Hematopoietic multipotent progenitor cell treated with erythropoietin and hydrocortisone succinate and interleukin-3 and kit ligand, for 4 days (in vitro differentiated cells): ENCODE data around the gene MPRIP.

Experiments
- DNase-seq: peaks from one replicate; pipeline ENCODE4 v3.0.0-alpha.2; 2015

The MPRIP gene

DNA sequence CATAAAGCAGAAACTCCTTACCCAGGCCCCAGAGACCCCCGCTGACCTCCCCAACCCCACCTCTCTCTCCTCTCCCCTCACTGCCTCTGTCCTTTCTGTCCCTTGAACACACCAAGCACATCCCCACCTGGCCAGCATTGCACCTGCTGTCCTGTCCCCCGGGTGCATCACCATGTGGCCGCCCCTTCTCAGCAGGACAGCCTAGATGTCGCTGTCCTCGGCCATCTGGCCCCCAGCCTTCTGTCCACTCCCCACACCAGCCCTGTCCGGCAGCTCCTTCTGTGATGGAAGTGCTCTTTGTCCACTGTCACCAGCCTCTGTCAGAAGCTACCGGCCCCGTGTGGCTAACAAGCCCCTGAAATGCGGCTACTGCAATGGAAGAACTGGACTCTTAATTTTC, 12.3 kb upstream of the MPRIP start:
- DNase-seq = no peak

DNA sequence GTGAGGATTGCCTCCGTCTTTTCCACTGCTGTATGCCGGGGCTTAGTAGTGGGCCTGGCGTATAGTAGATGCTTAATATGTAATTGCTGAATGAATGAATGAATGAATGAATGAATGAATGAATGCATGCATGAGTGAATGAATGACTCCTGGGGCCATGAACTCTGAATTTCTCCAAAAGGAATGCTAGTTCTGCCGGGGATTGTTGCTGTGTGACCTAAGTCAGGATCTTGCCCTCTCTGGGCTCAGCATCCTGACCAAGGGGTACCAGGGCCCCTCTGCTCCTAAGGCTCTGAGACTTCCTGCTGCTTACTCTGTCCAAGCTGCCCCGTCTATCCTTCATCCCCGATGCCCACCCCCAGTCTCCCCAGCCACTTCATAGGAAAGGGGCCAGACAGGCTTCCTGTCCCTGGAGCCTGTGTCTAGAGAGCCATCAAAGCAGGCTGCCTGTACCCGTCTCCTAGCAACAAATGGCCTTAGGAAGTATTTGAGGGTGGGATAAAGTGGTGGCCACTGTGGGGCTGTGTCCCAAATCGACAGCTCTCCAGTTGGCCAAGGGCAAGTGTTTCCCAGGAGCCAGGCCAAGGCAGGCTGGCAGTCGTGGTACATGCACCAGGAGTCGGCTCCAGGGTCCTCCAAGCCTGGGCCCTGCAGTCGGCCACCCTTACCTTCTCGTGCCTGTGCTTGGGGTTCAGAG, 11.6 kb upstream of the MPRIP start:
- DNase-seq = no peak

DNA sequence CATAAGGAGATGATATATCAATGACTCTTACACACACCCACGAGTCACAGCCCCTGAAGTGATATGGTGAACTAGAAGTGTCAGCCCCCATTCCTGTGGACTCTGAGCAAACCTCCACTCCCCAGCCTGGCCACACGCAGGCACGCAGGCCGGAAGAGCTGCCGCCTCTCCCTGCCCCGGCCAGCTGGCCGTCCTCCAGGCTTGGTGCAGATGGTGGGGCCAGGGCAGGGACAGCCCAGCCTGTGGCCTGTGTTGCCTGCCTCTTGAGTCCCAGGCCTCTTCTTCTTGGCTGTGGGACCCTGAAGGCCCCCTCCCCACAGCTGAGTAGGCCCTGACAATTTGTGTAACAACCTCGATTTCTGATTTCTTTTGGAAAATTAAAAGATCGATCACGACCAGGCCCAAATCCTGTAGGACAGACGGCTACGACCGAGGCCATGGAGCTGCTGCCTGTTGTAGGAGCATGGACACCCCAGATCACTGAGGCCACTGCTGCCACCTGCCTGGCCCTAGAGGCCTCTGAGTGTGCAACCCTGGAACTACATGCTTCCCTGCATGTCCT, 10.0 kb upstream of the MPRIP start:
- peak; percentile 41 for DNase-seq

DNA sequence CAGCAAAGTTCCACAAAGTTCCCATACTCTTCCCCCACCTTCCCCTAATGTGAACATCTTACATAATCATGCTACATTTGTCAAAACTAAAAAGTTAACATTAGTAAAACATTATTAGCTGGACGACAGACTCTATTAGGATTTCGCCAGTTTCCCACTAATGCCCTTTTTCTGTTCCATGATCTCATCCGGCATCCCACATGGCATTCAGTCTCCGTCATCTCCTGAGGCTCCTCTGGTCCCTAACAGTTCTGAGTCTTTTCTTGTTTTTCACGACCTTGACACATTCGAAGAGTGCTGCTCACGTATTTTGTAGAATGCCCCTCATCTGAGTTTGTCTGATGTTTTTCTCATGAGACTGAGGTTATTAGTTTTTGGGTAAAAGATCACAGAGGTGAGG, 8.8 kb upstream of the MPRIP start:
- no peak for DNase-seq

DNA sequence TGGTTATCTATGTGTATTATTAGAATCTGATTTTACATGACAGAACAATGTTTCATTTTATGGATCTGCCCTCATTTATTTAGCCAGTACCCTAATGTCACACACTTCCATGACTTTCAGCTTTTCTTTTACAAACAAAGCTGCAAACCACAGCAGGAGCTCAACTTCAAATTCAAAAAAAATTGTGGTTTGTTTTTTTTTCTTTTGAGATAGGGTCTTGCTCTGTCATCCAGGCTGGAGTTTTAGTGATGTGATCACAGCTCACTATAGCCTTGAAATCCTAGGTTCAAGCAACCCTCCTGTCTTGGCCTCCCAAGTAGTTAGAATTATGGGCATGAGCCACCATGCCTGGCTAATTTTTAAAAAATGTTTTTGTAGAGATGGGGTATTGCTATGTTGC, 8.2 kb upstream of the MPRIP start:
- DNase-seq = peak; percentile 54

DNA sequence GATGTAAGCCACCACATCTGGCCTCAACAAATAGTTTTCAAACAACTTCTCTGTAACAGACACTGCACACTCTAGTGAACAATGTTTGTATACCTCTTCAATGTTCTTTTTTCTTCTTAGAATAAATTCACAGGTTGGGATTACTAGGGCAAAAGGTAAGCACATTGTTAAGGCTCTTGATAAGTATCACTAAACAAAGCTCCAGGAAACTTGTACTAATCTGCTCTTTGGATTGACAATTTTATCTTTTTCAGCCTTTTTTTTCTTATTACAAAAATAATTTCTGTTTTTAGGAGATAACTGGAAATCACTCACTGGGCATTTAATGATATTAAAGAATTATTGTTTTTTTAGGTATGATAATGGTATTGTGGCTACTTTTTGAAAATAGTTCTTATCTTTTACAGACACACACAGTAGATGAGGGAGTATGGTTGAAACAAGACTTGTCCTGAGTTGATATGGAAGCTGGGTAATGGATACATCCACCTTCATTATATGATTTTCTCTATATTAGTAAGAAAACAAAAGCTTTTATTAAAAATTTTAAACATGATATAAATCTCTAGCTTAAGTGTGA, 7.7 kb upstream of the MPRIP start:
- peak; percentile 75 for DNase-seq

GRCh38 chr17:17035490-17035889, 6.8 kb upstream of the MPRIP start:
- DNase-seq = peak; percentile 71

DNA sequence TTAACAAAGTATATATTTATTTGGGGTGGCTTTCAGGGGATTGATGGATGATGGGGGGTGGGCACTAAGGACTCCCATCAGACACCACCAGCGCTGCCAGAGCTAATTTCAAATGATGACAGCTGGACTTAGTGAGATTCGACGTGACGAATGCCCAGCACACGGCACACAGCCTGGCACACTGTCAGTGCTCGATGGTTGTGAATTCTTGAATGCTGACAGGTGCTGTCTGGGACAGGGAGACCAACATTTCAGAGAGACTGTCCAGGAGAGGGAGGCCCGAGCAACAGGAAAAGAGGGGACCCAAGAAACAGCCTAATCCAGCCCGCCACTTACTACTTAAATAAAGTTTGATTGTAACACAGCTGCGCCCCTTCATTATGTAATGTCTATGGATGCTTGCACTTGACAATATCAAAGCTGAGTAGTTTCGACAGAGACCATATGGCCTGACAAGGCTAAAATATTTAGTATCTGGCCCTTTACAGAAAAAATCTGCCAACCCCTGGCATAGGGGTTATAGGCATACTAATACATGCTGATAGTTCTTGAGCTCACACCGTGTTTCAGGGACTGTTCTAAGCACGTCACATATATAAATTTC, 6.2 kb upstream of the MPRIP start:
- DNase-seq = no peak

DNA sequence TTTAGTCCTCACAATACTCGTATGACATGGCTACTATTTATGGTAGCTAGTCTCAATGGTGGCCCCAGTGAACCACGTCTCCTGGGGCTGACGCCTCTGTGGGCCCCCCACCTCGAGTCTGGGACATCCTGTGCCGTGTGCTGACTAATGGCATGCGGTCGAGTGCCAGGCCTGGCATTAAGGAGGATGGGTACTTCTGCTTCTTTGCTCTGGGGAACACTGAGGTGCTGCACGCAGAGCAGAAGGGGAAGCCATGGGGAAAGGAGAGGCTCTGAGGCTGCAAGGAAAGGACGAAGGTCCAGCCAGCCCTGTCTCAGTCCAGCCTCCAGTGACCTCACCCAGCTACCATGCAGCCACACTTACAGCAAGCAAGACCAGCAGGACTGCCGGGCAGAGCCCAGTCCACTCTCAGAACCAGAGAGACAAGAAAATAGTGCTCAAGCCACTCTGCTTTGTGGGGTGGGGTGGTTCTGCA, 5.7 kb upstream of the MPRIP start:
- peak; percentile 90 for DNase-seq

DNA sequence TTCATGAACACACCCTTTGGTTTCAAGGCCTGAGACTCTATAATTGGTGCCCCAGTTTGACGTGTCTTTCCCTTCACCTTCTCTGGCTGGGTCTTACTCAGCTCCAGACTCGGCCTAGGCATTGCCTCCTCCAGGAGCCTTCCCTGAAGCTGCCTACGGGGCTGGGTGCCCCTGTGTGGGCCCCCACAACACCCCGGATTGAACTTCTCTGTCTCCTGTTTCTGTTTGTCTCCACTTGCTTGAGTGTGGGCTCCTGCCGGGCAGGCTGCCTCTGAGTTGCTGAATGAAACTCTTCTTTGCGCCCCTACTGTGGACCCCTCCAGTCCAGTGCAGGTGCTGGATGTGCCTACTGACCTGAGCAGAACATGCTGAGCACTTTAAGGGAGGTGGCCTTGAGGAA, 2.3 kb upstream of the MPRIP start:
- DNase-seq = no peak

DNA sequence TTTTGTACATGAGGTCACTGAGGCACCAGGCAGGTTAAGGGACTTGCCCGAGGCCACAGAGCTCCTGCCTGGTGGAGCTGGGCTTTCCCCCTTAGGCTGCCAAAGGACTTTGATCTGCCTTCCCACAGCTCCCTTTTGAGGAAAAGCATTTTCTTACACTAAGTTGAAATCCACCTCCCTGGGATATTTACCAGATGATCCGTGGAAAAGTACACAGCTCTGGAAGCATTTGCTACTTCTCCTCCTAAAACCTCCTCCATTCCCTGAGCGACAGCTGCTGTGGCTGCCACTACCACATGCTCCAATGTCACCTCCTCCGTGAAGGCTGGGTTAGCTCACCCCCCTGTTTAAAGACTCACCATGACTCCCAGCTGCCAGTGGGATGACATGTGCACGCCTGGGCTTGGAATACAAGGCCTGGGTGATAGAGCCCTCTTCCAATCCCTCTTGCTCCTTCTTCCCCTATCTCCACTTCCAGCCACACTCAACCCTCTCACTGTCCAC, 1.2 kb upstream of the MPRIP start:
- DNase-seq = no peak

DNA sequence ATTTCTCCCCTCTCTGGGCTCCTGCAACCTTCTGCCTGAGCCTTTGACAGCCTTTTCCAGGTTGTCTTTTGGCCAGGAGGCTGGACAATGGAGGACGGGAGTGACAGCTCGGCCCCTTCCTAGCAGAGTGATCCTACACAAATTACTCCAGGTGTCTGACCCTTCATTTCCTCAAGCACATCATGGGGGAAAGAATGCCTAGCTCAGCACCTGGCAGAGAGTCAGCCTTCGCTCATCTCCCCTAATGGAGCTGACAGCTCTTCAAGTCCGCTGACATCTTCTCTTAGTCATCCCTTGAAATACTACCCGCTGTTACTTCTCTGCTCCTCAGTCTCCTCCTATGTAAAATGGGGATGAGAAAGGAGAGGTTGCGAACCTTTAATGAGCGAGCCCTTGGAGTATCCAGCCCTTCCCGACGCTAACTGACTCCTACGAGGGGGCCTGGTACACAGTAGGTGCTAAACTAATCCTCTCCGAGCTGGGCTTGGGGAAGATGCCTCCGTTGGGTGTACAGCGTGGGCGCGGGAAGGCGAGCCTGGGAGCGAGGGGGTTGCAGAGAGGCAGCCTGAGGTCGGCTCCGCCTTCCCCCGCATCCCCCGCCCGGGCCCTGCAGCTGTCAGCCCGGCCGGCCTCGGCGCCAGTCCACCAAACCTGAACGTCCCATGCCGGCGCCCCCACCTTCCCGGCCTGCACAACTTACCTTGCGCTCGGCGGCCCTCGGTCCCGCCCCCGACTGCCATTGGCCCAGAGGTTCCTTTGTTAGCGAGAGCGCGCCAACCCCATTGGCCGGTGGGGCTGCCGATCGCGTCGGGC, 480 bp upstream of the MPRIP start:
- peak; percentile 99 for DNase-seq

DNA sequence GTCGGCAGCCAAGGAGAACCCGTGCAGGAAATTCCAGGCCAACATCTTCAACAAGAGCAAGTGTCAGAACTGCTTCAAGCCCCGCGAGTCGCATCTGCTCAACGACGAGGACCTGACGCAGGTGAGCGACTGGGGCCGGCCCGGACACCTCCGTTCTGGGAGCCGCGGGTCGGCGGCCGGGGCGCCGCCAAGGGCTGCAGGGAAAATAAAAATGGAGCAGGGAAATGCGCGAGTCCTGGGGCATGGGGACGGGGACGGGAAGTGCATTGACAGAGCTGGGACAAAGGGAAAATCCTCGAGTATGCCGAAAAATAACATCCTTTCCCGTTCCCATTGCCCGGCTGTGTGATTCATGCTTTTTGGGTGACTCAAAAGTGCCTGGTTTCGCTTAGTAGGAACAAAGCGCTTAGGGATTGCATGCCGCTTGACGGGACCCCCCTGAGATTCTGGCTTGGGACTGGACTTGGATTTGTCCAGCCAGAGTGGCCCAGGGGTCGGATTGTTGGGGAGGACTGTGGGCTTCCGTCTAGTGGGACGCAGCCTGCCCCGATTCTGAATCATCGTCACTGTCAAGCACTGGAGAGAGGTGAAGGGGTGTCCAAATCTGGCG, 699 bp downstream of the MPRIP start:
- DNase-seq = no peak

GRCh38 chr17:17043461-17044271, 1.4 kb downstream of the MPRIP start:
- DNase-seq = no peak

DNA sequence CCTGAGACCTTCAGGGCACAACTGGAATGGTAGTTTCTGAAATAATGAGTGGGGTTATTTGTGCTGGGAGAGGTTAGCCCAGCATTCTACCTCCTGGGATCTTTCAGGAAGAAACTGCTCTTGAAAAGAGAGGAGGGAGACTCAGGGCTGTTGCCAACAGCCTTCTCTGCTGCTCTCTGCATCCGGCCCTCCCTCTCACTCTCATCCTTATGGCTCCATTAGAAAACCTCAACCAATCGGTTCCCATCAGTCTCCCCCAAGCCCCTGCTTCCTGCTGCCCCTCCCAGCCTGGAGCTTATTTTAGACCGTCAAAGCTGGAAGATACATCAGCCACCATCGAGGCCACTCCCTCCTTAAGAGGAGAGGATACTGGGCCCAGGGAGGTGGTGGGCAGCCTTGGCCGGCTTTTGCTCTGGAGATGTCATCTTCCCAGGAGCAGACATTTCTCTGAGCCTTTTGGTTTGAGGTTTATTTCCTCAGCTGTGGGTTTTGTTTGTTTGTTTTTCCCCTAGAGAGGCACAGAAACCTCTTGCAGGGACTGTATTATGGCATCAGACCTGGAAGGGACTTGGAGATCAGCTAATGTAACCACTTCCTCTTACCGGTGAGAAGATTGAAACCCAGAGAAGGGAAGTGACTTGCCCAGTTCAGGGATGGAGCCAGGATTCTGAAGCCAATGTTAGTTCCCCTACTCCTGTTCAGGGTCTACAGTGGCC, 2.7 kb downstream of the MPRIP start:
- DNase-seq = peak; percentile 78

DNA sequence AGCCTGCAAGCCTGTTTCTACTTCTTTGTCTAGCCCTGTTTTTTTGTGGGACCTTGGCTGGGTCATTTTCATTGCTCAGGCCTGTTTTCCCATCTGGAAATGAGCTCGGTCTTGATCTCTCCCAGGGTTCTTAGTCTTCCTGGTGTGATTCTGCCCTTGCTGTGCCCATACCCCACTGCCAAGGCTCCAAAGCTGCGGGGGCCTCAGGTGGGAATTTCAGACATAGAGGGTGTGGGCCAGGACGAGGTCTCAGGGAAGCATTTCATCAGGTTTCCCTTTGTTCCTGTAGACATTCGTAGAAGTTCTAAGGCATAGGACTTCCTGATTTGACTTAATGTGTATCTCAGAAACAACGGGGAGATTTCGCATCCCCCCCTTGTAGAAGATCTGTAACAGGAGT, 5.8 kb downstream of the MPRIP start:
- DNase-seq = no peak

- no peak for DNase-seq
Measured at GRCh38 chr17:17050346-17051345, 8.4 kb downstream of the MPRIP start.

GRCh38 chr17:17051380-17051779, 9.1 kb downstream of the MPRIP start:
- no peak for DNase-seq

DNA sequence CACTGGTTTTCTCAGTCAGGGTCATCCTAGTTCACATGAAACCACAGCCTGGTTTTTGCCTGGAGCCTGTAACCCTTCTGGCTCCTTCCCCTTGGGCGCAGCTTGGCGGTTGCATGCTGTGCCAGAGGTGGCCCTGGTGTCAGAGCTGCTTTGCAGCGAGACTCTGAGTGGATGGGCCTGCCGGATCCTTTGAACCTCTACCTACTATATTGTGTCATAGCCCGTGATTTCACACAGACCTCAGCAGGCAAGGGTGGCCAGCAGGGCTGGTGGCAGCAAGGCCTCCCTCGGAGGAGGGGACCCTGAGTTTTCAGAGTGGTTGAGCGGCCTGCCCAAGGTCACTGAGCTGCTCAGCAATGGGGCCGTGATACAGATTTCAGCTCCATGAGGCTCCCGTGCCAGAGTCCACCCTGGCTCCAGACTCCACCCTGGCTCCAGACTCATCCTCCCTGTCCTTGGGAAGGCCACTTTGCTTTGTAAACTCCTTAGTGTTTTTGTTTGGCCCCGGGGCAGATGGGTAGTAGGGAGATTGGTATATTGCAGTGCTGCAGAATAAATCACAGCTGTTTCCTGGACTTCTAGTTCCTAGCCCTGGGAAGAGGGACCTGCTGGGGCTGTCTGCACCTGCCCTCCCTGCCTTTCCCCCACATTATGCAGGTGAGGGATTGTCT, 9.7 kb downstream of the MPRIP start:
- peak; percentile 55 for DNase-seq
